ENCODE data around the gene JPH3.
"Not testable (repeated sequence)": the region's sequence is repeated elsewhere in the genome, so short reads cannot be mapped to it uniquely, and the experiment has no call there.

Gene JPH3

DNA sequence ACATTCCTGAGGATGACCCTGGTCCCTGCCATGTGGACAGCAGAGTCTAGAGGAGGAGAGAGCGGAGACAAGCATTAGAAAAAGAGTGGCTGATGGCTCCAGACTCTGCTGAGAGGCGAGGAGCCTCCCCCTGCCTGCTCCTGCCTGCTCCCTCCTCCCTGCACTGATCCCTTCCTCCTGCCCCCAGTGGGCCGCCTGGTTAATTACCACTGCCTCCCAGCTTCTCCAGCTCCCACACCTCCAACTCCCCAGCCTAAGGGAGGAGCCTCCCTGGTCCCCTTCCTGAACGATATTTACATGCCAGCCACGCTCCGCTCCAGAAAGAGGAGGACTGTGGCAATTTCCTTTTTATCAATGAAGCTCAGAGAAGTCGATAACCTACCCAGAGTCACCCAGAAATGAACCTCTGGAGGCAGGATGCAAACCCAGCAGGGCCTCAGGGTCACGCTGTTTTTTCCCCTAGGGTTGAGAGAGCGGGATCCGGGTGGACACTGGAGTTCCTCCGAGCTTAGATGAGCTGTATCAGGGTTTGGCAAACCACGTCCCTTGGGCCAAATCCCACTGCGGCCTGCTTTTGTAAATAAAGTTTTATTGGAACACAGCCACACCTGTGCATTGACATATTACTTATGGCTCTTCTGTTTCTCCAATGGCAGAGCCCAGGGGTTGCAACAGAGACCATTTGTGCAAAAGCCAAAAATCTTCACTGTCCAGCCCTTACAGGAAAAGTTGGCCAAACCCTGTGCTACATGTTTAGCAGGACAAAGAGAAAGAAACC is 27.1 kb upstream of the JPH3 start:
- DNase-seq (ENCODE audit: low read depth in 2 of 2): no peak

DNA sequence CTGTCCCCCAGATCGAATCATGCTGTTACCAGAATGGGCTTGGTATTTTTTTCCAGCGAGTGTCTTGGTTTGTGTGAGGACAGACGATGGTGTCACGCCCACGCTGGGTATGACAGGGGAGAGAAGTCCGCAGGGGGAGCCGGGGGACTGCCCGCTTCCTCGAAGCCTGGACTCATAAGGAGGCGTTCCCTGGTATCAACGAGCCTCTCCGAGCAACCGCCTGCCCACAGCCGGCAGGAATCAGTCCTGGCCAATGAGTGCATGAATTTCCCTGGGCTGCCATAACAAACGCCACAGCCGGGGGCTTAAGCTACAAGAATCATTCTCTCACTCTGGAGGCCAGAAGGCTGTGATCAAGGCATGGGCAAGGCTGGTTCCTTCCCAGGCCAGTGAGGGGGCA is 26.1 kb upstream of the JPH3 start:
- no peak for DNase-seq (ENCODE audit: low read depth in 2 of 2)

DNA sequence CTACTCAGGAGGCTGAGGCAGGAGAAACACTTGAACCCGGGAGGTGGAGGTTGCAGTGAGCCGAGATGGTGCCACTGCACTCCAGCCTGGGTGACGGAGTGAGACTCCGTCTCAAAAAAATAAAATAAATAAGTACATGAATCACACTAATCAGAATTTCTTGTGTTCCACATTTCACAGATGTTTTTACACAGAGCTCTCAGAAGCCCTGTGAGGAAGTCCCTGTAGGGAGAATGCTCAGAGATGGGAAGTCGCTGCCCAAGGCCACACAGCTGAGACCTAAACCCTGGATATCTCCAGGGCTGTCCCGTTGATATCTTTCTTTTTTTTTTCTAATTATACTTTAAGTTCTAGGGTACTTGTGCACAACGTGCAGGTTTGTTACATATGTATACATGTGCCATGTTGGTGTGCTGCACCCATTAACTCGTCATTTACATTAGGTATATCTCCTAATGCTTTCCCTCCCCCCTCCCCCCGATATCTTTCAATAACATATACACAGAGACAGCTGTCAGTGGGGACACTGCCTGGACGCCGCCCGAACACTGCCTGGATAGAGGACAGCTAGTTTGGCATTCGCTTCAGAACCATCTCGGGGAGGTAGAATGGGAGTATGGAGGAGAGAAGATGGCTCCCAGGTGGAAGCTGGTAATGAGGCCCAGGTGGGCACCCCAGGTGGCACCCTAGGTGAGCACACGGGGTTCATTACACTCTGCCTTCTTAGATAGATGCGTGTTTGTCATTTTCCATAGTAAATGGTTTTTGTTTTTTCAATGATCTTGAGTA is 24.0 kb upstream of the JPH3 start:
- DNase-seq (ENCODE audit: low read depth in 2 of 2): not testable (repeated sequence)

DNA sequence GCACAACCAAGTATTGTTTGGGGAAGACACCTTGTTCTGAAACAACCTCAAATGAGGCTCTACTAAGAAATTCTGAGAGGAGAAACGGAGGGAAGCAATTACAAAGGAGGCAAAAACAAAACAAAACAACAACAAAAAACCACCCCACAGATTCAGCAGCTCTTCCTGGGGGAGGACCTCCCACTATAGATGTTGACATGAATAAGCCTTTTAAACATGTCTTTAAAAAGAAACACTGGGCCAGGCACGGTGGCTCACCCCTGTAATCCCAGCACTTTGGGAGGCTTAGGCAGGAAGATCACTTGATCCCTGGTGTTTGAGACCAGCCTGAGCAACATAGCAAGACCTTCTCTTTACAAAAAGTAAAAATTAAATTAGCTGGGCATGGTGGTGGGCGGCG is 22.6 kb upstream of the JPH3 start:
- no peak for DNase-seq (ENCODE audit: low read depth in 2 of 2)

DNA sequence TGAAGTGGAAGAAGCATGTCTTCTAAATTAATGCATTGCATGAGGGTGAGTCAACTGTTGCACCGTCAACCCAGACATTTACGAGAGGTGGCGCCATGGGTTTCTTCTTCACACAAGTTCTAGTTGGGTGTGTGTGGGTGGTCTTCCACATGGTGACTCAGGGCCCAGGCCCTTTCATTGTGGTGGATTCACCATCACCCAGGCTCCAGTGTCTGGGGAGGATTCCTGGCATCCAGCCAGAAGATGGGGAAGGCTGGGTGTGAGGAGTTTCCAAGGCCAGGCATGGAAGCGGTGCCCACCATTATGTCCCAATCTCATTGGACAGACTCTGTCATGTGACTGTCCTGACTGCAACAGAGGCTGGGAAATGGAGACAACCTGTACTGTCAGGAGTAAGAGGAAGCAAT is 21.4 kb upstream of the JPH3 start:
- no peak for DNase-seq (ENCODE audit: low read depth in 2 of 2)

DNA sequence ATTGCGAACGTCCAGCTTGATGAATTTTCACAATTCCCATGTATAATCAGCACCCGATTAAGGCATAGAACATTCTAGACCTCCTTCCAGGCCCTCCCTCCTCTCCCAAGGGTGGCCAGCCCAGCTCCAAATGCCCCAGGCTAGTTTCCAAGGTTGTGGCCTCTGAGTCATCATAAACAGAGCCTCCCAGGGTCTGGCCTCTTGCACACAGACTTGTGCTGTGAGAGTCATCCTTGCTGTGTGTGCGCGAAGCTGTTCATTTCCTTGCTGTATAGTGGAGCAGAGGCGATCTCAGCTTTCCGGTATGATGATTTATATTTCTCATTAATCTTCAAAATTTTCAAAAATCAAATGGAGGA is 20.5 kb upstream of the JPH3 start:
- no peak for DNase-seq (ENCODE audit: low read depth in 2 of 2)

DNA sequence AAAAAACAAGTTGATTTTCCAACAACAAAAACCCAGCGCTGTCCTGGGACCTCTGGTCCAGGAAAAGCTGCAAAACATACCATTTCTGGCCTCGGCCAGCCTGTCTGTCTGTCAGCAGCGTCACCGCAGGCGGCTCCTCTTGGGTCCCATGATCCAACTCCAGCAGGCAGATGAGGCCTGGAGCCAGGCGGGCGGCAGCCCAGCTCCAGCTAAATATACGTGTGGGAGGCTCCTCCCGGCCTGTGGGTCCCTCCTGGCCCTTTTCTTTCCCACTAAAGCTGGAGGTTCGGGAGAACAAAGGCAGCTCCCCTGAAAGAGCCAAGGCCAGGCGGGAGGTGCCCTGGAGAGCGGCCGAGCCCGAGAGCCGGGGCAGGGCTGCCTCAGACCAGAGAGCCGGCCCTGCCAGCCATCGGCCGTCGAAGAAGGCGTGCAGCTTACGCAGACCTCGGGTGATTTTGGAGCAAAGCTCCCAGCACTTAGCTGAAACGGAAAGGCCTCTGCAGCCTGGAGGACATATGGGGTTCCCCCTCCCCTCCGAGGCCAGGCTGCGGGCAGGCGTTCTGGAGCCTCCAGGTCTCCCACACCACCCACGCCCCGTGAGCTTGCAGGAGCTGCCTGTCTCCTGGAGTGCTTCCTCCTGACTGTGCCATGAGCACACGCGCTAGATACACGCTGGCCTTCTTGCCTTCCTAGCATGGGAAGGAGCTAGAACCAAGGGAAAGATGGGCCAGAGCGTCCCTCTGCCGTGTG is 19.9 kb upstream of the JPH3 start:
- no peak for DNase-seq (ENCODE audit: low read depth in 2 of 2)

DNA sequence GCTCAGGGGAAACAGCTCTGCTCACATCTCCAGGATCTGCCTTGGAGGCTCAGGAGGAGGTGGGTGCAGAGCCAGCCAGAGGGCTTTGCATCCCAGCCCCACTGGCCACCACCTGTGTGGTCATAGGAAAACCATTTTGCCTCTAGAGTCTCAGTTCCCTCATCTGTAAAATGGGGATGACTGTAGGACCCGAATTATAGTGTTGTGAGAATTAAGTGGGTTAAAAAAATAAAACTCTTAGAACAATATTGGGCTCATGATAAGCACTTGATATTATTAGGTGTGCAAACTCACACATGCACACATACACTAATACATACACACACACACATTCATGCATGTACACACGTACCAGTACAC is 19.4 kb upstream of the JPH3 start:
- no peak for DNase-seq (ENCODE audit: low read depth in 2 of 2)

DNA sequence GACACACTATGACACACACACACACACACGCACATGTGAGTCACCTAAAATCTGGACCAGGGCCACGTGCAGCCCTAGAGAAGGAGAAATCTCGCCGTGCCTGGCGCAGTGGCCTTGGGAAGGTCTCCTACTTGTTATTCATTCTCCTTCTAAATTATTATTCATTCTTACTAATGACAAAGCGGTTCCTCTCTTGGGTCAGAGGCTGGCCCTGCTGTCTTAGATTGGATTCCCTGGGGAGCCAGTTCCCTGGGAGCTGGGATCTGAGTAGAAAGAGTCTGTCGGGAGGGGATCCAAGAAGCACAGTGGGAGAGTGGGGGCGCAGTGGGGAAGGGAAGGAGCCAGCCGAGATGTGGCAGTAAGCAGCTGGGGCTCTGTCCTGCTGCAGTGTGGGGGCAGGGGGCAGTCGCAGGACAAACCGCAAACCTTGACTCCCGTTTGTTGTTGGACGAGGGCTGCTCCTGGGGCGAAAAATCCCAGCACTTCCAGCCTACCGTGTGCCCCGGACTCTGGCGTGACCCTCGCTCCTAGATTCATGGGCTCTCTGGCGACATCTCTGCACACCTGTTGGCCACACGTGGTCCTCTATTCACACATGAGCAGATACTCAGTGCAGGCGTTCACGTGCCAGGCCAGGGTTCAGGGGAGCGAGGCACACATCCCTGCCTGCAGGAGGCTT is 18.7 kb upstream of the JPH3 start:
- no peak for DNase-seq (ENCODE audit: low read depth in 2 of 2)

DNA sequence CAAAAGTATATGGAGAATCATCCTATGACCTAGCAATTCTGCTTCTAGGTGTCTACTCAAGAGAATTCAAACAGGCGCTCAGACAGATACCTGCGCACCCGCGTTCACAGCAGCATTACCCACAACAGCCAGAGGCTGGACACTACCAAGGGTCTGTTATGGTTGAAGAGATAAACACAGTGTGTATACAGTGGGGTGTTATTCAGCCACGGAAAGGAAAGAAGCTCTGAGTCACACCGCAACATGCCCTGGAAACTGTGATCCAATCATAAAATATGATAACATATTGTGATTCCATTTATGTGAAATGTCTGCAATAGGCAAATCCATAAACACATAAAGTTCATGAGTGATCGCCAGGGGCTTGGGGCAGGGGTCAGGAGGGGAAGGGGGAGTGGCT is 18.0 kb upstream of the JPH3 start:
- no peak for DNase-seq (ENCODE audit: low read depth in 2 of 2)

DNA sequence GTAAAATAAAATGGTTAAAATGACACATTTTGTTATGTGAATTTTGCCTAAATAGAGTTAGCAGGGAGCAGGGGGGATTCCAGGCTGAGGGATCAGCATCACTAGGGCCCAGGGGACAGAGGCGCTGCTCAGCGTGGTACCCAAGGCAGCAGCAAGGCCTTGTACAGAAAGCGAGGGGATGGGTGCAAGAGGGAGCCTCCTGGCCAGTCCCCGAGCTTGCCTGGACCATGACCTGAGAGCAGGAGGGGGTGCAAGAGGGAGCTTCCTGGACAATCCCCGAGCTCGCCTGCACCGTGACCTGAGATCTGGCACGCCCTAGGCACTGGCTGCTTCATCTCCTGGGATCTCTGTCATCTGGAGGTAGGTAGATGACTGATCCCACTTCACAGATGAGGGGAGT is 17.3 kb upstream of the JPH3 start:
- no peak for DNase-seq (ENCODE audit: low read depth in 2 of 2)

DNA sequence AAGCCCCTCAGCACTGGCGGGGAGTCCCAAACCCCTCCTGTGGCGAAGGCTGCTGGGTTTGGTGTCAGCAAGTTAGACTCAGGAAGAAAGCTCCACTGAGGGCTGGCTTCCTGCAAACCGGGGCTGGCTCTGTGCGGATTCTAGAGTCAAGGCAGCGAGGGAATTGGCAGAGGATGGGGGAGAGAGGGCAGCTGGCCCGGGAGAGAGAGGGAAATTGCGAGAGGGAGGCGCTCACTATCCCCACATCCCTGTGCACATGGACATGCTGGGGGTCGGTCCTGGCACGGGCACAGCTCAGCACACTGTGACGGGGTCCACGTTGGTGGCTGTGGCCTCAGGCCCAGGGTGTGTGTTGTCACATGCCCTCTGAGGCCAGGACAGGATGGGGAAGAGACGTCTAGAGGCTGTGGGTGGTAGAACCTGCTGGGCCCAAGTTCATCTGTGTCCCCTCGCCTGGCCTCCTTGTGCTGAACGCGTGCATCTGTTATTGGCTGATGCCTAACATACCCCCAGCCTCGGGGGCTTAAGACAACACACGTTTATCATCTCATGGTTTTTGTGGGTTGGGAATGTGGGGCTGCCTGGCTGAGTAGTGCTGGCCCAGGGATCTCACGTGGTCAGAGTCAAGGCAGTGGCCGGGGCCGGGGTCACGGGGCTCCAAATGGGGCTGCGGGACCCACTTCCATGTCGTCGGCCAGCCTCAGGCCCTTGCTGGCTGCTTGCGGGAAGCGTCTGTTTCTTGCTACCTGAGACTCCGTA is 16.7 kb upstream of the JPH3 start:
- no peak for DNase-seq (ENCODE audit: low read depth in 2 of 2)

DNA sequence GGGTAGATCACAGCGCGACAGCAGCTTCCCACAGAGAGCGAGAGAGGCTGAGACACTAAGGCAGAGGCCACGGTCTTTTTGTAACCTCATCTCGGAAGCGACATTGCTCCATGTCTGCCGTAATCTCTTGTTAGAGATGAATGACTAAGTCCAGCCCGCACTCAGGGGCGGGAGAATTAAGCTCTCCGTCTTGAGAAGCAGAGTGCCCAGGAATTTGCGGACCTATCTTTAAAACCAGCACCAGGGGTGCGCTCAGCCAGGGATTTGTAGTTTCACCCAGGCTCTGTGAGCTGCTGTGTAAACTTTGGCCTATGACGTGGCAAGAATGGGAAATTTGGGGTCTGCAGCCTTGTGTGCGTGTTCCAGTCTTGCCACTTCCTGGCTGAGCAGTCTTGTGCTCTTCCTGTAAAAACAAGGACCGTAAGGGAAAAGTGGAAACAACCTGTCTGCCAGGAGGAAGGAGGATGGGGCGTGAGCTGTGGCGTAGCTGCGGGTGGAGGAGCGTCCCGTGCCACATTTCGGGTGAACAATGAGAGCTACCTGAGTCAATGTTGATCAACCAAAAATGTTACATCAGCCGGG is 16.0 kb upstream of the JPH3 start:
- DNase-seq (ENCODE audit: low read depth in 2 of 2): no peak

DNA sequence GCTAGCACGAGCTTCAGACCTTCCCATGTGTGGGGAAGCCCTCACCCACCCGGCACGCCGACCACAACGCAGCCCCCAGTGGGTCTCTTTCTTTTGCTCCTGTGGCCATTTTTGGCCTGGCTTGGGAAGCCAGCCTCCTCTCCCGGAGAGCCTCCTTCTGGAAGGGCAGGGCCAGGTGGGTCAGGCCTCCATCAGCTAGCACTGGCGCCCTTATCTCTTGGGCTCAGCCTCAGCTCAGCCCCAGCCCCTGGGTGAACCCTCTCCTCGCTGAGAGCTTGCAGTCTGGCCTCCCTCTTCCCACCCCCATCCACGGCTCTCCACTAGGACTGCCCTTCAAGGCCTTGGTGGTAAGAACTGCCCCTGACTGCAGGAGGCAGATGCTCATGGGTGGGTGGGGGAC is 14.7 kb upstream of the JPH3 start:
- no peak for DNase-seq (ENCODE audit: low read depth in 2 of 2)

DNA sequence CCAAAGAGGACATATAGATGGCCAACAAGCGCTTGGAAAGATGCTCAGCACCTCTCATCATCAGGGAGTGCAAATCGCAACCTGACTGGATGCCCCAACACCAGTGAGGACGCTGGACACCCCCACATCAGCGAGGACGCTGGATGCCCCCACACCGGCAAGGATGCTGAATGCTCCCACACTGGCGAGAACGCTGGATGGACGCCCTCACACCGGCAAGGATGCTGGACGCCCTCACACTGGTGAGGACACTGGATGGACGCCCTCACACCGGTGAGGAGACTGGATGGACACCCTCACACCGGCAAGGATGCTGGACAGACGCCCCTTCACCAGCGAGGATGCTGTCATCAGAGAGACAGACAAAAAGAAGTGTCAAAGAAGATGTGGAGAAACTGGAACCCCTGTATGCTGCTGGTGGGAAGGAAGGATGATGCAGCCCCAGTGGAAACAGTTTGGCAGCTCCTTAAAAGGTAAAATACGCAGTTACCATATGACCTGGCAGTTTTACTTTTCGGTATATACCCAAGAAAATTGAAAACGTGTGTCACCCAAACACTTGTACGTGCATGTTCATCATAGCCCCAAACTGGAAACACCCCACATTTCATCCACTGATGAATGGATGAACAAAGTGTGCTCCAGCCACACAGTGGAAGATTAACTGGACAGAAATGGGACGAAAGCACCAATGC is 10.1 kb upstream of the JPH3 start:
- no peak for DNase-seq (ENCODE audit: low read depth in 2 of 2)

DNA sequence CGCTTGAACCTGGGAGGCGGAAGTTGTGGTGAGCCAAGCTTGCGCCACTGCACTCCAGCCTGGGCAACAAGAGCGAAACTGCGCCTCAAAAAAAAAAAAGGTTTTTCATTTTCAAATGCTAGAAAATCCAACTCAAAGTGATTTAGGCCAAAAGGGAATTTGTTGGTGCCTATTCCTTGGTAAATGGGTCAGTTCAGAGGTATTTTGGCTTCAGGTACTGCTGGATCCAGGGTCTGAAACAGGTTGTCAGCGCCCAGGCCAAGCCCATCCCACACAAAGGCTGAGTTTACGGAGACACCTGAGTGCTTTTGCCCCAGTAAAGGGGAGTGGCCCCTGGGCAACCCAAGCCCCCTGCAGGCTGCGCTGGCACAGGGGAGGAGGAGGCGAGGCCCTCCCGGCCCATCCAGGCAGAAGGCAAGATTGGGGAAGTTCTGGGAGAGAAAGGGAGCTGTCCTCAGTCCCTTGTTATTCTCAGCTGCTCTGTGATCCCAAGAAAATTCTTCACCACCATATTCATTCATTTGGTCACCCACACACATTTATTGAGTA is 8.5 kb upstream of the JPH3 start:
- no peak for DNase-seq (ENCODE audit: low read depth in 2 of 2)

DNA sequence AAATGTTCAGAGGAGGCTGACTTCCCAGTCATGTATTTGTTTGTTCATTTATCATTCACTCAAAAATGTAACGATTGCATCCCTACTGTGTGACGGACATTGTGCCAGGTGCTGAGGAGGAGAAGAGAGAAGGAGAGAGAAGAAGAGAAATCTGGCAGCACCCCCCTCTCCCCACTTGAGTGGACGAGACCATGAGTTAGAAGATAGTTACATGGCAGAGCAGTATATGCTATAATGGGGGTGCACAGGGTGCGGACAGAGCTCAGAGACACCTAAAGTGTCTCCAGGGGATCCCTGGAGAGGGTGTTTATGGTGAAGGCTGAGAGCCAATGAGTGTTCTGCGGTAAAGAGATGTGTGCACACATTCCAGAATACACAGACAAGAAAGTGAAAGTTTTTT is 6.6 kb upstream of the JPH3 start:
- no peak for DNase-seq (ENCODE audit: low read depth in 2 of 2)

DNA sequence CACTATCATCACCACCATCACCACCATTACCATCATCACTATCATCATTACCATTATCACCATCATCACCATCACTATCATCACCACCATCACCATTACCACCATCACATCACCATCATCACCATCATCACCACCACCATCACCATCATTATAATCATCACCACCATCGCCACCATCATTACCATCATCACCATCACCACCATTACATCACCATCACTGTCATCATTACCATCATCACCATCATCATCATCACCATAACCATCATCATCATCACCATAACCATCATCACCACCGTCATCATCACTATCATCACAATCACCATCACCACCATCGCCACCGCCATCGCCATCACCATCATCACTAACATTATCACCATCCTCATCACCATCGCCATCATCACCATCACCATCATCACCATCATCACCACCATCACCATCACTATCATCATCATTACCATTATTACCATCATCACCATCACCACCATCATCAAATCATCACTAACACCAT is 4.9 kb upstream of the JPH3 start:
- DNase-seq (ENCODE audit: low read depth in 2 of 2): no peak

DNA sequence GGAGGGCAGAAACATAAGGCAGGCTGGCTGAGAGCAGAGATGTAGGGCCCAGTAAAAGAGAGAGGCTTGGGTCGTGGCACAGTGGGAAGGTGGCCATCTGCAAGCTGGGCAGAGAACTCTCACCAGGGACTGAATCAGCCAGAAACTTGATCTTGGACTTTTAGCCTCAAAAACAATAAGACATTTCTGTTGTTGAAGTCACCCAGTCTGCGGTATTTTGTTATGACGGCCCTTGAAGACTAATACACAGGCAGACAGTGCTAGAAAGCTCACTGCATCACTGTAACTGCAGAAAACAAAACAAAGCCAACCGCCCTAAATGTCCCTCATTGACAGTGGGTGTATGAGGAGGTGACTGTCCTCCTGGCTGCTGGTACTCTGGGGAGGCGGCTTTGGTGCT is 3.9 kb upstream of the JPH3 start:
- no peak for DNase-seq (ENCODE audit: low read depth in 2 of 2)

DNA sequence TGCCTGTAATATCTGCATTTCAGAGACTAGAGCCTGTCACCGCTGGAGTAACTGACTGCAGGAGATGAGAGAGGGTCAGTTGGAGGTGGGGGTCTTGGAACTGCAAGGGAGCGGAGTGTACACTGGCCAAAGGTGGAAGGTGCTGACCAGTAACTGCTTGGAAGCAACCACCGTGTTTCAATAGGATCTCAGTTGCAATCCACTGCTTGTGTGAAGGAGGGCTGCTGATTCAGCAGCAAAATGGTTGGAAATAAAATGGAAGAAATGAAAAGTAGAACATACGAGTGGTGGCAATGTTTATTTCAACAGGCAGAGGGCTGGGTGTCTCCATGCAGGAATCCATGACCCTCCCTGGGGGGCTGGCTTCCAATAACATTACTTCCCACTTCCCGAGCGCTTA is 2.1 kb upstream of the JPH3 start:
- DNase-seq (ENCODE audit: low read depth in 2 of 2): no peak
